Rectal smooth muscle tissue (tissue), 1 donor: Measurements from ENCODE around the gene L3MBTL4.

Experiments used
- H3K27ac ChIP-seq: one replicate; pipeline ENCODE4 v1.7.0; 2013; ENCODE audit warnings: low read depth, low read length, inconsistent platforms
- H3K27me3 ChIP-seq: one replicate; pipeline ENCODE4 v1.7.0; 2013; ENCODE audit warnings: low read length; ENCODE audit not compliant: control insufficient read depth, insufficient read depth
- H3K36me3 ChIP-seq: one replicate; pipeline ENCODE4 v1.7.0; 2013; ENCODE audit warnings: low read length; ENCODE audit not compliant: control insufficient read depth, insufficient read depth
- H3K4me1 ChIP-seq: one replicate; pipeline ENCODE4 v1.7.0; 2013; ENCODE audit warnings: low read length; ENCODE audit not compliant: control insufficient read depth, insufficient read depth
- H3K4me3 ChIP-seq: one replicate; pipeline ENCODE4 v1.7.0; 2013; ENCODE audit warnings: low read length
- H3K9ac ChIP-seq: one replicate; pipeline ENCODE4 v1.7.0; 2013; ENCODE audit warnings: low read length

L3MBTL4 gene

DNA sequence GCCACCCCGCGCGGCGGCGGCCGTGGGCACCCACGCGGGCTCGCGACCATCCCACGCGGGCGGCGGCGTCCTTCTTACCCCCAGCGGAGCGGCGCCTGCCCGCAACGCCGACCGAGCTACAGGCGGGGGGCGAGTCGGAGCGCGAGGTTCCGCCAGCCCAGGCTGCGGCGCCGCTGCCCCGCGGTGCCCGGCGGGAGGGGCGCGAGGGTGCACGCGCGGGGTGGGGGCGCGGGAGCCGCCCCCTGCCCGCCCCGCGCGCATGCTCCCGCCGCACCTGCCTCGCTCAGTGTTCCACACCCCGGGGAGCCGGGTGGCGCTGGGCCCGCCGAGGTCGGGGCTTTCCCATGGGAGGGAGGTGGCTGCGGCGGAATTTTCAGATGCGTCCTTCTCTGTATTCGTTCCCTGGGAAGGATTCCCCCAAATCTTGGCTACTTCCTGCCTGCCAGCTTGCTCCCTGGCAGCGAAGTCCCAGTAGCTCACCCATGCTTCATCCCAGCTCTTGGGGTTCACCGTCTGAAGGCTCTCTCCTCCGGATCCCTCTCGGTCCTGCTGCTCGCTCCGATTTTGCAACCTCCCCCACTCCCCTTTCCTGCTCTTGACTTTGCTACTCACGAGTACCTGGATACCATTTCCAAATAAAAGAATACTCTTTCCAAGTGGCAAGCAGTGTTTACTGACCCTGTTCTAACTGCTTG is at the start of gene L3MBTL4:
TSS of gene L3MBTL4 (minus strand) at position 189 of the 695 bp plus-strand sequence. CDS start 103,286 bp downstream, outside the sequence.
- peak within 1 kb of the TSS; percentile 53 for H3K9ac ChIP-seq
- H3K27me3 ChIP-seq = no peaks in the 10 kb centered on the region
- peak within 1 kb of the TSS; percentile 78 for H3K4me3 ChIP-seq
- no peaks in the 10 kb centered on the region for H3K4me1 ChIP-seq
- peak within 1 kb of the TSS; percentile 68 for H3K27ac ChIP-seq
- no peaks in the 10 kb centered on the region for H3K36me3 ChIP-seq

GRCh38 chr18:6452194-6452593 is 37.5 kb upstream of the L3MBTL4 start:
- Histone ChIP-seq H3K27me3 (no peaks in the 10 kb centered on the region), H3K4me1 (no peaks in the 10 kb centered on the region), H3K9ac (no peak overlapping the region), H3K27ac (no peak overlapping the region), H3K4me3 (no peak overlapping the region), H3K36me3 (no peaks in the 10 kb centered on the region)

DNA sequence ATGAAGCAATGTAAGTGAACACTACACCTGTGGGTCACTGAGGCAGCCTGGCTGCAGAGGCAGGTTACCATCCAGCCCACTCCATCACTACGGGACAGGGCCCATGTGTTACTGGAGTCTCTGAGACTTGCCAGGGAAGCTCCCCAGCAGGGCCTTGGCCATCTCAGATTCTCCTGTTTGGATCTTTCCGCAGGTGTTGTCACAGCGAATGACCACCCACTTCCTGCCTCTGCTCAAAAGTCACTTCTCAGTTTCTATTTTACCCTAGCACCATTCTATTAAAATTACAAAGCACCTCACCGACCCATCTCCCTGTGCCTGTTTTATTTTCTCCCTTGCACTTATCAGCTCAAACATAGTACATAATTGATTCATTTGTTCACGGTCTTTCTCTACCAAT is 34.5 kb upstream of the L3MBTL4 start:
- no peaks in the 10 kb centered on the region for H3K4me1 ChIP-seq
- H3K27me3 ChIP-seq = peaks cover 3% of the 10 kb centered on the region
- no peaks in the 10 kb centered on the region for H3K36me3 ChIP-seq
- no peak overlapping the region for H3K9ac ChIP-seq
- H3K4me3 ChIP-seq = no peak overlapping the region
- H3K27ac ChIP-seq = no peak overlapping the region

DNA sequence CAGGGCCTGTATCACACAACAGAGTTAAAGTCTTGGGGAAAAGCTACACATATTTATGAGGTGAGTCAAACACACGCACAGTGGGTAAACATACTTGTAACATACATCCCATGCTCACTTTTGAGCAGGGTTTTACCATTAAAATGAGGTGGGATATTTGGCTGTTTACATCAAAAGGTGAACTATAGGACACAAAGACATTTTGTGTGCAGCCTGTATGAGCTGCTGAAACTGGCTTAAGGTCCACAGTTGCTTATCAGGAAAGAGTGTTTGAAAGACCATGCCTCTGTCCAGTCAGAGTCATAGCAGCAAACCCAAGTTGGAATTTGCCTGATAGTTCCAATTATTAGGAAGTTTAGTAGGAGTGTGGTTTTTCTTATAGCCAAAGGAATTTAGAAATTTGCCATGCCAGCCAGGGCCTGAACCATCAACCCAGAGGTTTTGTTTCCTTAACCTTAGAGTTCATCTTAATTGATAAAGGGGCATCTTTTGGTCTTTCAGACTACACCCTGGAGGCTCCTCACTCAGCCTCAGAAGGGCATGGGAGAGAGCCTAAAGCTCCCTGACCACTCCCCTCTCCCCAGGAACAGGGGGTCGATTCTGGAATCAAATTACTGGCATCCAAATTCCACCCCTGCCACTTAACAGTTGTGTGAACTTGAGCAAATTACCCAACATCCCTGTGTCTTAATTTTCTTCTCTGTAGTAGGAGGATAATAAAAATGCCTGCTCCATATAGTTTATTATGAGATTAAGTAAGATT is 29.9 kb upstream of the L3MBTL4 start:
- Histone ChIP-seq H3K4me3 (no peak overlapping the region), H3K27ac (no peak overlapping the region), H3K9ac (no peak overlapping the region), H3K36me3 (no peaks in the 10 kb centered on the region), H3K27me3 (peaks cover 3% of the 10 kb centered on the region), H3K4me1 (no peaks in the 10 kb centered on the region)

DNA sequence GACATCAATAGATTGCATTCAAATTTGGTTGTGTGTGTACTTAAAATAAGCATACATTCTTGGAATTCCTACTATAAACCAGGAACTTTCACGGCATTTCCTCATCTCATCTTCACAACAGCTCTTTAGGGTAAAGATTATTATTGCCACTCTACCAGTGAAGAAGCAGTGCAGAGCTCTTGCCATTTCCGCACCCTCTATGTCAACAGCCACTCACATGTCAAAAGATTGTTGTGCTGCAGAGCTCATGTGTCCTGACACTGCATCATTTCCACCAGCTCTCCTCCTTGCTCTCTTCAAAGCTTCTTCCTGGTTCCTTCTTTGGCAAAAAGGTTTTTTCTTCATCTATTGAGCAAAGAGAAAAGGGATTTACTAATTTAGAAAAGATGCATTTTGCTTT is 26.5 kb upstream of the L3MBTL4 start:
- H3K36me3 ChIP-seq = no peaks in the 10 kb centered on the region
- H3K9ac ChIP-seq = no peak overlapping the region
- H3K27ac ChIP-seq = no peak overlapping the region
- no peaks in the 10 kb centered on the region for H3K4me1 ChIP-seq
- no peak overlapping the region for H3K4me3 ChIP-seq
- peaks cover 3% of the 10 kb centered on the region for H3K27me3 ChIP-seq

DNA sequence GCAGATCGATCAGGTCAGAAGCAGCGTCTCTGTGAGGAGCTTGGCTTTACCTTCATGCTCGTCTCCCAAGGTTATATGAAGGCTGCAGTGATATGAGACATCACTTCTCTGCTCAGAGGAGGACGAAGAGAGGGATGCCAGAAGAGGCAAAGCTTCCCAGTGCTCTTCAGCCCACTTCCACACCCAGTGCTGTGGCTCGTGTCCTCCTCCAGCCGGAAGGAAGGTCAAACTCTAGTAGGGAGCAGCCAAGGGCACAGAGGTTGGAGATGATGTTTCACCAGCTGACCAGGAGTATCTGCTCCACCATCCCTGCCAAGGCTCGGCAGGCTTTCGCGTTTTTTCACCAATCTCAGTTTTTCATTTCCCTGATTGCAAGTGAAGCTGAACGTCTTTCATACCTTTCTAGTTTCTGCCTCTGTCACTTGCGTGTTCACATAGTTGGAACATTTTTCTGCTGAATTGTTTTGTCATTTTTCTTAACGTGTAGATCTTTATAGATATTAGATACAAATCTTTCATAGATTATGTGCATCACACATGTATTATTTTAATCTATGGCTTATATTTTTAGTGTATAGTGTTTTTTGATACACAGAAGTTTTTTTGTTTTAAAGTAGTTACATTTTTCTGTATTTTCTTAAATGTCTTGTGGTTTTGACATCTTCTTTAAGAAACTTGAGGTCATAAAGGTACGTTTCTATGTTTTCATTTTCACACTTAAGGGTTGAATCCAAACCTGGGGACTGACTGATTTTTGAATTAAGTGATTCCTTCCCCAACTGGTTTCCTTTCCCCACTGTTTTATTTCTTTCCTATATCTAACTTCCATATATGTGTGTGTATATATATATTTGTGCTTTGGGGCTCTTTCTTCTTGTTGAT is 23.5 kb upstream of the L3MBTL4 start:
- no peak overlapping the region for H3K27ac ChIP-seq
- H3K9ac ChIP-seq = no peak overlapping the region
- H3K4me3 ChIP-seq = no peak overlapping the region
- H3K4me1 ChIP-seq = no peaks in the 10 kb centered on the region
- H3K27me3 ChIP-seq = no peaks in the 10 kb centered on the region
- no peaks in the 10 kb centered on the region for H3K36me3 ChIP-seq

GRCh38 chr18:6435731-6436130 is 21.0 kb upstream of the L3MBTL4 start:
- no peak overlapping the region for H3K9ac ChIP-seq
- no peaks in the 10 kb centered on the region for H3K27me3 ChIP-seq
- H3K4me3 ChIP-seq = no peak overlapping the region
- no peaks in the 10 kb centered on the region for H3K36me3 ChIP-seq
- no peaks in the 10 kb centered on the region for H3K4me1 ChIP-seq
- no peak overlapping the region for H3K27ac ChIP-seq

DNA sequence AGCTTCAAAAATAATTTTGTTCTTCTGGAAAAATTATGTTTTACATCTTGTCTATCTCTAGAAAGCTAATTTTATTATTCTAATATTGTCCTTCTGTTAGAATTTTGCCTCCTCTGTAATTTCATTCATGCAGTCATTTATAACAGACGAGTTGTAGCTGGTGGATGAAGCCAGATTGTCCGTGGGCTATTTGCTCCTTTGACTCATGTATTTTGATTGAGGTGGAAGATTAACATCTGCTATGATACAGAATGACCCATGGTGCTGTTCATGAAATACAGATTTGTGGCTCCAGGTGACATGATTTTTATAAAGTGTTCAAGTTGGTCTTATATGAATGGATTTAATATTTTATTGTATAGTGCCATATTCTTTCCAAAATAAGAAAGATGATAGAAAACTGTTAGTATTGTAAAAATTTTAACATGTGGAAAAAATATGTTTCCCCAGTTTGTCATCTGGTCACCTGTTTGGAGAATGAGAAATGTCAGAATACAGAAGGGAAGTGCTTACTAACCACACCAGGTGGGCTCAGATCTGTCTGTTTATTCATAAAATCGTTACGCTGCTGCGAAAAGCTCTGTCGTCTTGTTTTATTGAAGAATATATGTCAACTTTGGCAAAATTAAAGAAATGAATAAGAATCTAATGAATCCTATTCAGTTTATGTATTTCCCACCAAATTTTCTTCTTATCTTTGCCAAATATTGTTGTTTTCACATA is 20.4 kb upstream of the L3MBTL4 start:
- Histone ChIP-seq H3K27me3 (no peaks in the 10 kb centered on the region), H3K9ac (no peak overlapping the region), H3K4me3 (no peak overlapping the region), H3K4me1 (no peaks in the 10 kb centered on the region), H3K27ac (no peak overlapping the region), H3K36me3 (no peaks in the 10 kb centered on the region)

DNA sequence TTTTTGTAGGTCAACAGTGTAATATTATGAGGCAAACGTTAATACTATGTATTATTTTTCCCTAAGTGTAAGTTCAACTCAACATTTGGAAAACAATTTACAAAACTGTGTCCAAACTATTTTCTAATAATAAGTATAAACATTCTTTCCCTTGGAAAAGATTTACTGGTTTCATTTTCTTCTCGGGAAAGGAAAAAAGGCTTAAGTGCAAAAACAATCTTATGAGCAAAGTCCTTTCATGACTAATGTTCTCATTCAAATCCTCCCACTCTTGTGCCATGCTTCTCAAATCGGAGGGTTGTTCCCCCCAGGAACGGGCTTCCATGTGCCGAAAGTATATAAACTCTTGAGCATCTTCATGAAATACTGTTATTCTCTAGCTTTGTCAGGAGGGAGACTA is 19.8 kb upstream of the L3MBTL4 start:
- no peak overlapping the region for H3K4me3 ChIP-seq
- H3K27me3 ChIP-seq = no peaks in the 10 kb centered on the region
- H3K27ac ChIP-seq = no peak overlapping the region
- H3K9ac ChIP-seq = no peak overlapping the region
- H3K36me3 ChIP-seq = no peaks in the 10 kb centered on the region
- H3K4me1 ChIP-seq = no peaks in the 10 kb centered on the region

- H3K27me3 ChIP-seq = no peaks in the 10 kb centered on the region
- no peaks in the 10 kb centered on the region for H3K36me3 ChIP-seq
- H3K4me1 ChIP-seq = no peaks in the 10 kb centered on the region
- H3K27ac ChIP-seq = no peak overlapping the region
- H3K9ac ChIP-seq = no peak overlapping the region
- H3K4me3 ChIP-seq = no peak overlapping the region
Measured at GRCh38 chr18:6431659-6432318, 17.1 kb upstream of the L3MBTL4 start.

DNA sequence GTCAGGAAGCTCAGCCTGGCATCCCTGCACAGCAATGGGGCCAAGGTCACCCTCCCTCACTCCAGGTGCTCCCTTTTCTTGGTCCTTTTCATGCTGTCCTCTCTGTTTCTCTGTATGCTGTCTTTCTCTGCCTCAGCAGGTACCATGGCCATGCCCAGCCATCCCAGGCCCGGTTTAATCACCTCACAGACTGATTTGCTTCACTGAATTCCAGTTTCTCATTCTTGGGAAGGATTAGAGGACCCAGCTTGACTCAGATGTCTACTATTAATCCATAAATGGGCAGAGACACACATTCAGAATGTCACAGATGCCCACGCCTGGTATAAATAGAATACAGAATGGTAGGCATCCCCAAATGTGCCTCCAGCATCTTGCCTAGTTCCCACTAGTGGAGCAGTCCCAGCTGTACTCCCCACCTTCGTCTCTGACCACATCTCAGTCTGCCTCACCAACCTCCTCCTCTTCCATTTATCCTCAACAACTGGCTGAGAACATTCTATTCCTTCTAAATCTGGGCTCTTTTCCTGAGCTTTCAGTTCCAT is 14.2 kb upstream of the L3MBTL4 start:
- no peaks in the 10 kb centered on the region for H3K36me3 ChIP-seq
- H3K9ac ChIP-seq = no peak overlapping the region
- no peak overlapping the region for H3K4me3 ChIP-seq
- H3K27me3 ChIP-seq = no peaks in the 10 kb centered on the region
- no peak overlapping the region for H3K27ac ChIP-seq
- H3K4me1 ChIP-seq = no peaks in the 10 kb centered on the region
